GM12878 (cell line): ENCODE results near the gene UXS1. TPM values are rescaled to one million over a fixed set of nuclear protein-coding genes. Genes with fewer than 3 reads are reported as not detected.

Source experiments
- ATAC-seq: fragments of 200-7000 bp; cut with Tn5 transposase; 3 replicates; pipeline ENCODE4 v1.9.1; 2020; ENCODE audit warnings: mild to moderate bottlenecking, moderate library complexity
- BruUV-seq: library from RNA; stranded (reverse); fragments of 400-500 nt; replicated peaks from 2 replicates; lab custom pipeline; 2021; lab: Mats Ljungman, UMichigan
- CTCF ChIA-PET: fragments of 300-600 bp; sonication (Branson Sonifier 250); formaldehyde crosslinking; extraction: SDS; loops from one replicate; lab custom pipeline; 2021; ENCODE audit warnings: inconsistent platforms; lab: Yijun Ruan, JAX
- POLR2A ChIA-PET: fragments of 350-600 bp; formaldehyde crosslinking; extraction: SDS; loops from one replicate; lab custom pipeline; 2021; ENCODE audit warnings: inconsistent platforms; lab: Charles Lee
- RAD21 ChIA-PET: fragments of 300-600 bp; sonication (Branson Sonifier 250); formaldehyde crosslinking; loops from one replicate; lab custom pipeline; 2023; ENCODE audit warnings: antibody characterized with exemption; ENCODE audit not compliant: unreplicated experiment; lab: Charles Lee
- SMC1A ChIA-PET: fragments of 300-600 bp; sonication (Branson Sonifier 250); formaldehyde crosslinking; loops from one replicate; lab custom pipeline; 2023; ENCODE audit not compliant: unreplicated experiment, uncharacterized antibody; lab: Charles Lee
- DNase-seq: peaks from one replicate; pipeline ENCODE4 v3.0.0-alpha.2; 2011; ENCODE audit warnings: low read depth, low spot score
- FAIRE-seq: peaks from 3 replicates; lab custom pipeline; 2011; peaks lifted over from hg19 to GRCh38; lab: Jason Lieb, UNC
- H2AFZ ChIP-seq: 2 replicates; pipeline ENCODE4 v1.6.0; 2011; ENCODE audit warnings: low read depth, low read length, control low read depth; ENCODE audit not compliant: control insufficient read depth
- H3K27ac ChIP-seq: 2 replicates; pipeline ENCODE4 v1.5.1; 2011; ENCODE audit warnings: control low read depth; ENCODE audit not compliant: control insufficient read depth, insufficient read depth
- H3K27me3 ChIP-seq, 2 experiments: replicated peaks in 1 of 2; 2 replicates each; pipeline versions ENCODE4 v1.6.0 to v1.6.1; 2011; ENCODE audit warnings: low read length in 1 of 2; ENCODE audit not compliant: control insufficient read depth in 2 of 2, insufficient read depth in 2 of 2
- H3K36me3 ChIP-seq, 2 experiments: 2 replicates each; pipeline ENCODE4 v1.5.1; 2011; ENCODE audit warnings: low read length in 1 of 2; ENCODE audit not compliant: control insufficient read depth in 2 of 2, insufficient read depth in 2 of 2
- H3K4me1 ChIP-seq: 2 replicates; pipeline ENCODE4 v1.6.1; 2011; ENCODE audit warnings: mild to moderate bottlenecking, low read length, moderate library complexity, mixed read lengths; ENCODE audit not compliant: control insufficient read depth, insufficient read depth
- H3K4me2 ChIP-seq: 2 replicates; pipeline ENCODE4 v1.6.0; 2011; ENCODE audit warnings: control low read depth; ENCODE audit not compliant: control insufficient read depth, insufficient read depth
- H3K4me3 ChIP-seq: fragments of 200-600 bp; sonication (generic); 2 replicates; pipeline ENCODE4 v1.5.1; 2016
- H3K79me2 ChIP-seq: 2 replicates; pipeline ENCODE4 v1.6.0; 2011; ENCODE audit warnings: low read length; ENCODE audit not compliant: control insufficient read depth, insufficient read depth
- H3K9ac ChIP-seq: 2 replicates; pipeline ENCODE4 v1.8.0; 2011; ENCODE audit warnings: low read length, control low read depth, mixed read lengths; ENCODE audit not compliant: control insufficient read depth, insufficient read depth
- H3K9me3 ChIP-seq: replicated peaks from 3 replicates; pipeline ENCODE4 v1.5.1; 2011; ENCODE audit warnings: mild to moderate bottlenecking, low read length; ENCODE audit not compliant: control insufficient read depth, insufficient read depth
- H4K20me1 ChIP-seq: 2 replicates; pipeline ENCODE4 v1.6.0; 2011; ENCODE audit not compliant: control insufficient read depth, insufficient read depth
- BHLHE40 ChIP-seq, 2 experiments: fragments of 450-650 bp in 1 of 2; IDR thresholded peaks; 2 replicates each; pipeline ENCODE4 v1.6.1; 2011 to 2017; ENCODE audit warnings: low read depth in 2 of 2, borderline replicate concordance in 1 of 2, improper control_type of control experiment in 1 of 2, low read length in 1 of 2, mild to moderate bottlenecking in 1 of 2
- ETV6 ChIP-seq, 2 experiments: fragments of 450-650 bp in 1 of 2; IDR thresholded peaks in 1 of 2; conservative IDR thresholded peaks in 1 of 2; 2 replicates each; pipeline ENCODE4 v1.6.1; 2014; ENCODE audit warnings: antibody characterized with exemption in 1 of 2, borderline replicate concordance in 1 of 2, low read depth in 1 of 2, mild to moderate bottlenecking in 1 of 2, moderate library complexity in 1 of 2
- HDAC6 ChIP-seq: fragments of 200-600 bp; sonication (generic); IDR thresholded peaks from one replicate; pipeline ENCODE4 v1.8.0; 2017; ENCODE audit warnings: antibody characterized with exemption; ENCODE audit not compliant: unreplicated experiment
- HDGF ChIP-seq: fragments of 450-650 bp; IDR thresholded peaks from 2 replicates; pipeline ENCODE4 v1.6.1; 2016; ENCODE audit warnings: antibody characterized with exemption
- IKZF2 ChIP-seq, 2 experiments: fragments of 450-650 bp; IDR thresholded peaks; 2 replicates each; pipeline ENCODE4 v1.6.1; 2017; ENCODE audit warnings: mild to moderate bottlenecking in 2 of 2, moderate library complexity in 2 of 2
- MEF2B ChIP-seq: fragments of 450-650 bp; IDR thresholded peaks from 2 replicates; pipeline ENCODE4 v1.6.1; 2018; ENCODE audit warnings: mild to moderate bottlenecking, moderate library complexity; ENCODE audit not compliant: partially characterized antibody, poor library complexity, severe bottlenecking
- MYB ChIP-seq: fragments of 150-350 bp; IDR thresholded peaks from 2 replicates; pipeline ENCODE4 v1.6.1; 2014; ENCODE audit warnings: mild to moderate bottlenecking, low read depth, low read length, borderline replicate concordance
- POLR2AphosphoS5 ChIP-seq: IDR thresholded peaks from 2 replicates; pipeline ENCODE4 v1.6.1; 2011; ENCODE audit warnings: mild to moderate bottlenecking, low read length, inconsistent platforms
- SREBF2 ChIP-seq: IDR thresholded peaks from 2 replicates; pipeline ENCODE4 v1.6.1; 2012; ENCODE audit warnings: mild to moderate bottlenecking, low read length
- STAT1 ChIP-seq: fragments of 450-650 bp; conservative IDR thresholded peaks from 2 replicates; pipeline ENCODE4 v1.6.1; 2014; ENCODE audit warnings: antibody characterized with exemption, mild to moderate bottlenecking
- SUZ12 ChIP-seq: fragments of 200-600 bp; sonication (generic); IDR thresholded peaks from one replicate; pipeline ENCODE4 v1.6.1; 2018; ENCODE audit warnings: antibody characterized with exemption, mild to moderate bottlenecking; ENCODE audit not compliant: unreplicated experiment
- ZNF274 ChIP-seq: IDR thresholded peaks from one replicate; pipeline ENCODE4 v1.8.0; 2011; ENCODE audit not compliant: insufficient read length, insufficient read depth
- ZNF622 ChIP-seq: fragments of 450-650 bp; IDR thresholded peaks from 2 replicates; pipeline ENCODE4 v1.6.1; 2017; ENCODE audit warnings: mild to moderate bottlenecking, inconsistent platforms
- WGBS: methylation state at CpG from one replicate; pipeline ENCODE4 v1.1.6; 2016; ENCODE audit warnings: low lambda C conversion rate; ENCODE audit not compliant: insufficient replicate concordance, insufficient coverage; ENCODE audit errors: missing lambda C conversion rate; 5-methylcytosine and 5-hydroxymethylcytosine counted together
- in situ Hi-C: fragments of 300-500 bp; cut with MboI; formaldehyde crosslinking; loops from 9 replicates; pipeline ENCODE4 v1.14.3; 2018; ENCODE audit warnings: mixed read lengths
- intact Hi-C: fragments of 100-400 bp; cut with micrococcal nuclease; formaldehyde crosslinking; loops from one replicate; pipeline ENCODE4 v1.14.2; 2022; ENCODE audit not compliant: unreplicated experiment
- polyA plus RNA-seq, 11 experiments: library from polyadenylated mRNA; depleted of rRNA in 4 of 11; unstranded in 6 of 11; stranded (reverse) in 5 of 11; fragments of >200 nt; fragmentation: Nextera tagmentation in 4 of 11; fragmentation: Illumina TruSeq in 1 of 11; extraction: Ambion mirVana in 4 of 11; extraction: Trizol in 1 of 11; gene quantifications; 1 replicate in 1 of 11; 2 replicates in 10 of 11; pipeline versions ENCODE4 v1.2.1 to v1.2.3, GENCODE V29; 2011 to 2016; ENCODE audit warnings: inconsistent platforms in 2 of 11, missing spikeins in 2 of 11, low read depth in 1 of 11
- total RNA-seq, 4 experiments: library from RNA; depleted of rRNA in 3 of 4; stranded (reverse); fragments of >200 nt in 3 of 4; fragmentation: Illumina TruSeq in 1 of 4; extraction: Trizol in 1 of 4; gene quantifications; 2 replicates each; pipeline versions ENCODE4 v1.2.1 to v1.2.3, GENCODE V29; 2013 to 2021
- TF ChIP-seq, protein P1 (sequence below): fragments of 150-350 bp; IDR thresholded peaks from 2 replicates; pipeline ENCODE4 v1.6.1; 2014; ENCODE audit warnings: mild to moderate bottlenecking, low read depth, low read length
- TF ChIP-seq, protein P2 (sequence below): fragments of 450-650 bp; formaldehyde crosslinking; IDR thresholded peaks from 2 replicates; pipeline ENCODE4 v1.4.0; 2022; ENCODE audit warnings: mild to moderate bottlenecking, moderate library complexity
- TF ChIP-seq, protein P3 (sequence below): fragments of 450-650 bp; IDR thresholded peaks from 2 replicates; pipeline ENCODE4 v1.6.1; 2017; ENCODE audit warnings: mild to moderate bottlenecking
- TF ChIP-seq, protein P4 (sequence below): IDR thresholded peaks from 2 replicates; pipeline ENCODE4 v1.6.1; 2012; ENCODE audit warnings: low read depth, low read length, improper control_type of control experiment

The UXS1 gene
- total and polyA plus RNA-seq, 10 of the 15 experiments (the other 5 are each of a cell fraction or from before 2014, with no cell fraction given) = 6.0 to 25.4 (median 24.0) TPM

DNA sequence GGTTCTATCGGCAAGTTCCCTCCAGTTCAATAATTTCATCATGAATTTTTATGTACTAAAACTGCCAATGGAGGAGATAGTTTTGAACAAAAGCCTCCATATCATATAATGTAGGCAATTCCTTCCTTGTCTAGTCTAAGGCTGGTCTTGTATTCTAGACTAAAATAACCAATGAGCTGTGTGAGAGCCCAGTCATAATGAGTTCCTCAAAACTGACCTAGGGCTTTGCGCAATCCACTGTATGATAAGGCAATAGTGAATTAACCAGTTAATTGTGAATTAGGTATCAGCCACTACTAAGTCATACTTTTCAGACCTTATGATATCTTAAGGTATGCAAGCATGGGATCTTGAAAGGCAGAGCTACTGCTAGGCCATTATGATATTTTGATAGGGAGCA, 7.6 kb upstream of the UXS1 start:
- no peak for ATAC-seq
- WGBS = 42% methylated on average over 2 of the region's 2 CpGs

More for the DNA sequence above, 7.6 kb upstream of the UXS1 start:
- no peak overlapping the region for H3K4me2 ChIP-seq
- ChIA-PET SMC1A (no interaction called here), RAD21 (no interaction called here), CTCF (no interaction called here), POLR2A (no interaction called here)
- FAIRE-seq (no peak), DNase-seq (no peak)
- no peak overlapping the region for H3K4me3 ChIP-seq
- H3K4me1 ChIP-seq = no peaks in the 10 kb centered on the region
- no peaks in the 10 kb centered on the region for H3K36me3 ChIP-seq
- BruUV-seq = no TSS peak
- no peak overlapping the region for H2AFZ ChIP-seq
- H4K20me1 ChIP-seq = no peaks in the 10 kb centered on the region
- H3K9me3 ChIP-seq = no peaks in the 10 kb centered on the region
- H3K9ac ChIP-seq = no peak overlapping the region
- no peaks in the 10 kb centered on the region for H3K27me3 ChIP-seq
- TF ChIP-seq ETV6 (conservative IDR thresholded peaks at IDR 0.05 in 1 of 2, IDR thresholded peaks at IDR 0.05 in 1 of 2; ENCODE audit: borderline replicate concordance in 1 of 2, low read depth in 1 of 2) (no peak), MYB (no peak), ZNF274 (no peak), BHLHE40 (IDR thresholded peaks at IDR 0.05; ENCODE audit: borderline replicate concordance in 1 of 2, low read depth in 2 of 2, low read length in 1 of 2) (no peak), POLR2AphosphoS5 (no peak), HDAC6 (no peak), MEF2B (no peak), STAT1 (no peak), IKZF2 (IDR thresholded peaks at IDR 0.05) (no peak), HDGF (no peak), ZNF622 (no peak), SREBF2 (no peak), SUZ12 (no peak)
- TF ChIP-seq, protein P1, sequence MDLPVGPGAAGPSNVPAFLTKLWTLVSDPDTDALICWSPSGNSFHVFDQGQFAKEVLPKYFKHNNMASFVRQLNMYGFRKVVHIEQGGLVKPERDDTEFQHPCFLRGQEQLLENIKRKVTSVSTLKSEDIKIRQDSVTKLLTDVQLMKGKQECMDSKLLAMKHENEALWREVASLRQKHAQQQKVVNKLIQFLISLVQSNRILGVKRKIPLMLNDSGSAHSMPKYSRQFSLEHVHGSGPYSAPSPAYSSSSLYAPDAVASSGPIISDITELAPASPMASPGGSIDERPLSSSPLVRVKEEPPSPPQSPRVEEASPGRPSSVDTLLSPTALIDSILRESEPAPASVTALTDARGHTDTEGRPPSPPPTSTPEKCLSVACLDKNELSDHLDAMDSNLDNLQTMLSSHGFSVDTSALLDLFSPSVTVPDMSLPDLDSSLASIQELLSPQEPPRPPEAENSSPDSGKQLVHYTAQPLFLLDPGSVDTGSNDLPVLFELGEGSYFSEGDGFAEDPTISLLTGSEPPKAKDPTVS = no peak
- TF ChIP-seq, protein P2, sequence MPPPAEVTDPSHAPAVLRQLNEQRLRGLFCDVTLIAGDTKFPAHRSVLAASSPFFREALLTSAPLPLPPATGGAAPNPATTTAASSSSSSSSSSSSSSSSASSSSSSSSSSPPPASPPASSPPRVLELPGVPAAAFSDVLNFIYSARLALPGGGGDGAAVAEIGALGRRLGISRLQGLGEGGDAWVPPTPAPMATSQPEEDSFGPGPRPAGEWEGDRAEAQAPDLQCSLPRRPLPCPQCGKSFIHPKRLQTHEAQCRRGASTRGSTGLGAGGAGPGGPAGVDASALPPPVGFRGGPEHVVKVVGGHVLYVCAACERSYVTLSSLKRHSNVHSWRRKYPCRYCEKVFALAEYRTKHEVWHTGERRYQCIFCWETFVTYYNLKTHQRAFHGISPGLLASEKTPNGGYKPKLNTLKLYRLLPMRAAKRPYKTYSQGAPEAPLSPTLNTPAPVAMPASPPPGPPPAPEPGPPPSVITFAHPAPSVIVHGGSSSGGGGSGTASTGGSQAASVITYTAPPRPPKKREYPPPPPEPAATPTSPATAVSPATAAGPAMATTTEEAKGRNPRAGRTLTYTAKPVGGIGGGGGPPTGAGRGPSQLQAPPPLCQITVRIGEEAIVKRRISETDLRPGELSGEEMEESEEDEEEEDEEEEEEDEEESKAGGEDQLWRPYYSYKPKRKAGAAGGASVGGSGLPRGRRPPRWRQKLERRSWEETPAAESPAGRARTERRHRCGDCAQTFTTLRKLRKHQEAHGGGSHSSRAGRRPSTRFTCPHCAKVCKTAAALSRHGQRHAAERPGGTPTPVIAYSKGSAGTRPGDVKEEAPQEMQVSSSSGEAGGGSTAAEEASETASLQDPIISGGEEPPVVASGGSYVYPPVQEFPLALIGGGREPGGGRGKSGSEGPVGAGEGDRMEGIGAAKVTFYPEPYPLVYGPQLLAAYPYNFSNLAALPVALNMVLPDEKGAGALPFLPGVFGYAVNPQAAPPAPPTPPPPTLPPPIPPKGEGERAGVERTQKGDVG (CRISPR knock-in tag) = no peak
- TF ChIP-seq, protein P3, sequence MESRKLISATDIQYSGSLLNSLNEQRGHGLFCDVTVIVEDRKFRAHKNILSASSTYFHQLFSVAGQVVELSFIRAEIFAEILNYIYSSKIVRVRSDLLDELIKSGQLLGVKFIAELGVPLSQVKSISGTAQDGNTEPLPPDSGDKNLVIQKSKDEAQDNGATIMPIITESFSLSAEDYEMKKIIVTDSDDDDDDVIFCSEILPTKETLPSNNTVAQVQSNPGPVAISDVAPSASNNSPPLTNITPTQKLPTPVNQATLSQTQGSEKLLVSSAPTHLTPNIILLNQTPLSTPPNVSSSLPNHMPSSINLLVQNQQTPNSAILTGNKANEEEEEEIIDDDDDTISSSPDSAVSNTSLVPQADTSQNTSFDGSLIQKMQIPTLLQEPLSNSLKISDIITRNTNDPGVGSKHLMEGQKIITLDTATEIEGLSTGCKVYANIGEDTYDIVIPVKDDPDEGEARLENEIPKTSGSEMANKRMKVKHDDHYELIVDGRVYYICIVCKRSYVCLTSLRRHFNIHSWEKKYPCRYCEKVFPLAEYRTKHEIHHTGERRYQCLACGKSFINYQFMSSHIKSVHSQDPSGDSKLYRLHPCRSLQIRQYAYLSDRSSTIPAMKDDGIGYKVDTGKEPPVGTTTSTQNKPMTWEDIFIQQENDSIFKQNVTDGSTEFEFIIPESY = no peak
- TF ChIP-seq, protein P4, sequence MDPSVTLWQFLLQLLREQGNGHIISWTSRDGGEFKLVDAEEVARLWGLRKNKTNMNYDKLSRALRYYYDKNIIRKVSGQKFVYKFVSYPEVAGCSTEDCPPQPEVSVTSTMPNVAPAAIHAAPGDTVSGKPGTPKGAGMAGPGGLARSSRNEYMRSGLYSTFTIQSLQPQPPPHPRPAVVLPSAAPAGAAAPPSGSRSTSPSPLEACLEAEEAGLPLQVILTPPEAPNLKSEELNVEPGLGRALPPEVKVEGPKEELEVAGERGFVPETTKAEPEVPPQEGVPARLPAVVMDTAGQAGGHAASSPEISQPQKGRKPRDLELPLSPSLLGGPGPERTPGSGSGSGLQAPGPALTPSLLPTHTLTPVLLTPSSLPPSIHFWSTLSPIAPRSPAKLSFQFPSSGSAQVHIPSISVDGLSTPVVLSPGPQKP = no peak
- in situ Hi-C loops (no loop called here), intact Hi-C loops (no loop called here)
- no peaks in the 10 kb centered on the region for H3K79me2 ChIP-seq
- no peak overlapping the region for H3K27ac ChIP-seq
